Smooth muscle cell (in vitro differentiated cells): ENCODE results near the gene PXMP2. TPM values are rescaled to one million over a fixed set of nuclear protein-coding genes. Genes with fewer than 3 reads are reported as not detected.

ENCODE experiments used
- DNase-seq: peaks from one replicate; lab custom pipeline; 2025; ENCODE audit not compliant: unreplicated experiment; lab: John Stamatoyannopoulos, UW
- H2AFZ ChIP-seq: fragments of 200-600 bp; sonication (generic); 2 replicates; pipeline ENCODE4 v1.6.0; 2016; ENCODE audit warnings: antibody characterized with exemption, low read depth, mild to moderate bottlenecking
- H3F3A ChIP-seq: fragments of 200-600 bp; sonication (generic); 2 replicates; pipeline ENCODE4 v1.6.0; 2017; ENCODE audit warnings: antibody characterized with exemption, low read depth
- H3K27ac ChIP-seq: fragments of 200-600 bp; sonication (generic); 2 replicates; pipeline ENCODE4 v1.5.1; 2016; ENCODE audit warnings: low read depth, mild to moderate bottlenecking
- H3K27me3 ChIP-seq: fragments of 200-600 bp; sonication (generic); 2 replicates; pipeline ENCODE4 v1.6.1; 2016; ENCODE audit warnings: low read depth, mild to moderate bottlenecking
- H3K36me3 ChIP-seq: fragments of 200-600 bp; sonication (generic); 2 replicates; pipeline ENCODE4 v1.5.1; 2016; ENCODE audit warnings: low read depth
- H3K4me1 ChIP-seq: fragments of 200-600 bp; sonication (generic); 2 replicates; pipeline ENCODE4 v1.5.1; 2016; ENCODE audit warnings: low read depth
- H3K4me2 ChIP-seq: fragments of 200-600 bp; sonication (generic); 2 replicates; pipeline ENCODE4 v1.6.0; 2016; ENCODE audit warnings: mild to moderate bottlenecking
- H3K4me3 ChIP-seq: fragments of 200-600 bp; sonication (generic); 2 replicates; pipeline ENCODE4 v1.5.1; 2016; ENCODE audit warnings: mild to moderate bottlenecking
- H3K79me2 ChIP-seq: fragments of 200-600 bp; sonication (generic); 2 replicates; pipeline ENCODE4 v1.6.0; 2016; ENCODE audit warnings: low read depth, mild to moderate bottlenecking
- H3K9ac ChIP-seq: fragments of 200-600 bp; sonication (generic); 2 replicates; pipeline ENCODE4 v1.6.0; 2016; ENCODE audit warnings: low read depth
- H3K9me3 ChIP-seq: fragments of 200-600 bp; sonication (generic); replicated peaks from 2 replicates; pipeline ENCODE4 v1.5.1; 2016; ENCODE audit warnings: low read depth
- H4K20me1 ChIP-seq: fragments of 200-600 bp; sonication (generic); 2 replicates; pipeline ENCODE4 v1.6.0; 2016; ENCODE audit warnings: low read depth
- WGBS: methylation state at CpG from one replicate; pipeline ENCODE4 v1.1.7; 2016; ENCODE audit warnings: low lambda C conversion rate; 5-methylcytosine and 5-hydroxymethylcytosine counted together
- polyA plus RNA-seq: library from polyadenylated mRNA; unstranded; fragments of >200 nt; fragmentation: Nextera tagmentation; extraction: Ambion mirVana; gene quantifications from 2 replicates; pipeline ENCODE4 v1.2.1, GENCODE V29; 2016
- total RNA-seq: library from RNA; depleted of rRNA; stranded (reverse); fragments of >200 nt; gene quantifications from 2 replicates; pipeline ENCODE4 v1.2.3, GENCODE V29; 2014
- TF ChIP-seq, protein P1 (sequence below): fragments of 200-600 bp; sonication (generic); IDR thresholded peaks from 2 replicates; pipeline ENCODE4 v1.5.1; 2017; ENCODE audit warnings: borderline replicate concordance, mild to moderate bottlenecking, antibody characterized with exemption; ENCODE audit not compliant: insufficient read depth, poor library complexity, severe bottlenecking

The PXMP2 gene
- total and polyA plus RNA-seq, 2 experiments from 2014 or later = 14.7 to 25.0 TPM

DNA sequence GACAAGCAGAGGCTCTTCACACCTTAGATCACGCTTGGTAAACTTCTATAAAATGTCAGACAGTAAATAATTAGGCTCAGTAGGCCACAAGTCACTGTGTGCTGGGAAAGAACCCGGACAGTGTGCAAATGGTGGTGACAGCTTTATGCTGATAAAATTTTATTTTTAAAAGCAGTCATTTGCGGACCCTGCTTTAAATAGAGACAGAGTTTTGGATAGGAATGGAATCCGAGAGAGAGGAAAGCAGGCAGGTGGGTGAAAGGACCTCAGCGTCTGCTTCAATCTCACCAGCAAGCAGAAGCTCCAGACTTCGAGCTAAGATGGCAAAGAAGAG is 52.9 kb downstream of the PXMP2 start:
- H3K27me3 ChIP-seq = no peaks in the 10 kb centered on the region
- H3K4me3 ChIP-seq = no peak overlapping the region
- no peak overlapping the region for H3K27ac ChIP-seq
- no peak overlapping the region for H3K4me2 ChIP-seq
- H3K9ac ChIP-seq = no peak overlapping the region
- TF ChIP-seq, protein P1, sequence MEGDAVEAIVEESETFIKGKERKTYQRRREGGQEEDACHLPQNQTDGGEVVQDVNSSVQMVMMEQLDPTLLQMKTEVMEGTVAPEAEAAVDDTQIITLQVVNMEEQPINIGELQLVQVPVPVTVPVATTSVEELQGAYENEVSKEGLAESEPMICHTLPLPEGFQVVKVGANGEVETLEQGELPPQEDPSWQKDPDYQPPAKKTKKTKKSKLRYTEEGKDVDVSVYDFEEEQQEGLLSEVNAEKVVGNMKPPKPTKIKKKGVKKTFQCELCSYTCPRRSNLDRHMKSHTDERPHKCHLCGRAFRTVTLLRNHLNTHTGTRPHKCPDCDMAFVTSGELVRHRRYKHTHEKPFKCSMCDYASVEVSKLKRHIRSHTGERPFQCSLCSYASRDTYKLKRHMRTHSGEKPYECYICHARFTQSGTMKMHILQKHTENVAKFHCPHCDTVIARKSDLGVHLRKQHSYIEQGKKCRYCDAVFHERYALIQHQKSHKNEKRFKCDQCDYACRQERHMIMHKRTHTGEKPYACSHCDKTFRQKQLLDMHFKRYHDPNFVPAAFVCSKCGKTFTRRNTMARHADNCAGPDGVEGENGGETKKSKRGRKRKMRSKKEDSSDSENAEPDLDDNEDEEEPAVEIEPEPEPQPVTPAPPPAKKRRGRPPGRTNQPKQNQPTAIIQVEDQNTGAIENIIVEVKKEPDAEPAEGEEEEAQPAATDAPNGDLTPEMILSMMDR = no peak
- H3K4me1 ChIP-seq = no peaks in the 10 kb centered on the region
- H3F3A ChIP-seq = no peaks in the 10 kb centered on the region
- 98% methylated on average over 6 of the region's 6 CpGs for WGBS
- H3K36me3 ChIP-seq = peaks cover 23% of the 10 kb centered on the region
- H3K9me3 ChIP-seq = no peaks in the 10 kb centered on the region
- H4K20me1 ChIP-seq = peaks cover 90% of the 10 kb centered on the region
- no peak overlapping the region for H2AFZ ChIP-seq
- no peak for DNase-seq
- H3K79me2 ChIP-seq = peaks cover 41% of the 10 kb centered on the region

DNA sequence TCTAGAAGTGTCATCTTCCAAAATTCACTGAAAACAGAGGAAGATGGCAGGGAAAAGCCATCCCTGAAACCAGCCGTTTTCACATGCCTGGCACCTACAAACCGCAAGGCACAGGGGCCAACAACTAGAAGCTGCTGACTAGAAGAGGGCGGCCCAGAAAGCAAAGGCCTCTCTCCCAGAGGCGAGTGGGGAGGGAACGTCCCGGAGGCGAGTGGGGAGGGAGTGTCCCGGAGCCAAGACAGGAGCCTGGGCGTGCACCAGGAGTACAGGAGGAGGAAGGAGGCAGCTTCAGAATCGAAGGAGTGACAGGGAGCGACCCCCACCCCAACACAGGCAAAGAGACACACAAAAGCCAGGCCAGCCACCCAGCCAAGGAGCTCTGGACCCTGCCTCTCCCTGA is 53.3 kb downstream of the PXMP2 start:
- H3K9ac ChIP-seq = no peak overlapping the region
- TF ChIP-seq, protein P1 = no peak
- no peaks in the 10 kb centered on the region for H3F3A ChIP-seq
- H4K20me1 ChIP-seq = peaks cover 90% of the 10 kb centered on the region
- H3K79me2 ChIP-seq = peaks cover 44% of the 10 kb centered on the region
- H3K4me1 ChIP-seq = no peaks in the 10 kb centered on the region
- DNase-seq = no peak
- H2AFZ ChIP-seq = no peak overlapping the region
- H3K36me3 ChIP-seq = peaks cover 19% of the 10 kb centered on the region
- no peaks in the 10 kb centered on the region for H3K27me3 ChIP-seq
- H3K4me3 ChIP-seq = no peak overlapping the region
- no peaks in the 10 kb centered on the region for H3K9me3 ChIP-seq
- H3K4me2 ChIP-seq = no peak overlapping the region
- 96% methylated on average over 11 of the region's 11 CpGs for WGBS
- no peak overlapping the region for H3K27ac ChIP-seq

DNA sequence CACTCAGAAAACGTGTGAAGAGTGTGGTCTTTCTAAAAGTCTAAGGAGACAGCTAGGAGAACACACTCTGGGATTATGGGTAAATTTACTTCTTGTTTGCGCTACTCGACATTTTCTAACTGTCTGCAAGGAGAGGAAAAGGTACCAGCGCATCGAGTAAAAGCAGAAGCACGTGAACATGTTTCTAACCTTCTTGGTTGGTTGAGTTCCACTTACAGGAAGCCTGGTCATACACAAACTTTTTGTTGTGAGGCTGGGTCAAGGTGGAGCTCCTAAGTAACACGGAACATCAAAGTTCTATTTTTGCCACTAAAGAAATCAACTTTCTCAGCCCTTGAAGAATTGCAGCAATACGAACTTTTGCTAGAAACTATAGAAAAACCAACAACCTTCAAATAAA is 54.2 kb downstream of the PXMP2 start:
- peaks cover 17% of the 10 kb centered on the region for H3K36me3 ChIP-seq
- TF ChIP-seq, protein P1 = no peak
- WGBS = 93% methylated on average over 8 of the region's 8 CpGs

DNA sequence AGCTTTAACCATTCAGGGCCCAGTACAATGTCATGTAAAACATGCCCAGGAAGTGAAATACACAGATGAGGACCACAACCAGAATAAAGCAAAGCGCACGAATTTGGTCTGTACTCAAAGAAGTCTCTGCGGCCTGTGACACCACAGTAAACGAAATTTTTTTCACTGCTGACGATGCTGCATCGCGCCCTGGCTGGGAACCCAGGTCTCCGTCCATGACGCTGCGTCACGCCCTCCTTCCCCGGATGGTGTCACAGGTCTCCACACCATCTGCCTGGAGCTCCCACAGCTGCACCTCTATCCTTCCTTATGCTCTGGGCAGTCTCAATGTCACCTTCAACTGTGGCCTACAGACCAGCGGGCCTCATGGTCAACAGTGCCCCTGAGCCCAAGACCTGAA is 56.4 kb downstream of the PXMP2 start:
- Histone ChIP-seq H3K9me3 (no peaks in the 10 kb centered on the region), H3K36me3 (peaks cover 24% of the 10 kb centered on the region), H4K20me1 (peaks cover 98% of the 10 kb centered on the region), H3K79me2 (peaks cover 68% of the 10 kb centered on the region), H3K4me2 (no peak overlapping the region), H3K27me3 (no peaks in the 10 kb centered on the region), H3K4me3 (no peak overlapping the region), H3K4me1 (no peaks in the 10 kb centered on the region), H3F3A (no peaks in the 10 kb centered on the region), H2AFZ (no peak overlapping the region), H3K27ac (no peak overlapping the region), H3K9ac (no peak overlapping the region)
- WGBS = 98% methylated on average over 13 of the region's 13 CpGs
- TF ChIP-seq, protein P1 = no peak
- DNase-seq = no peak

More for the DNA sequence above, 54.2 kb downstream of the PXMP2 start:
- Histone ChIP-seq H3F3A (no peaks in the 10 kb centered on the region), H3K4me3 (no peak overlapping the region), H4K20me1 (peaks cover 96% of the 10 kb centered on the region), H3K9me3 (no peaks in the 10 kb centered on the region), H3K79me2 (peaks cover 53% of the 10 kb centered on the region), H3K27ac (no peak overlapping the region), H3K9ac (no peak overlapping the region), H3K4me1 (no peaks in the 10 kb centered on the region), H2AFZ (no peak overlapping the region), H3K27me3 (no peaks in the 10 kb centered on the region), H3K4me2 (no peak overlapping the region)
- DNase-seq = no peak
